WTC11 (cell line): ENCODE measurements around the gene TIMM10. TPM values are rescaled to one million over a fixed set of nuclear protein-coding genes. Genes with fewer than 3 reads are reported as not detected.

Experiments
- ATAC-seq: fragments of 200-7000 bp; cut with Tn5 transposase; 2 replicates; pipeline ENCODE4 v1.10.0; 2021; ENCODE audit warnings: mild to moderate bottlenecking, moderate library complexity
- CTCF ChIA-PET: fragments of 300-600 bp; sonication (Branson Sonifier 250); formaldehyde crosslinking; loops from one replicate; lab custom pipeline; 2021; ENCODE audit warnings: antibody characterized with exemption; lab: Charles Lee
- POLR2A ChIA-PET: fragments of 350-600 bp; sonication (Branson Sonifier 250); formaldehyde crosslinking; loops from one replicate; lab custom pipeline; 2021; ENCODE audit warnings: antibody characterized with exemption; lab: Charles Lee
- DNase-seq: peaks from one replicate; pipeline ENCODE4 v3.0.0; 2021; ENCODE audit warnings: low spot score
- H3K27ac Mint-ChIP-seq: 2 replicates; pipeline ENCODE4 v1.8.0; 2021; ENCODE audit warnings: mixed read lengths
- H3K27me3 Mint-ChIP-seq: 2 replicates; pipeline ENCODE4 v1.8.0; 2021; ENCODE audit warnings: low read depth, mild to moderate bottlenecking, moderate library complexity, mixed read lengths
- H3K36me3 Mint-ChIP-seq: 2 replicates; pipeline ENCODE4 v1.8.0; 2021; ENCODE audit warnings: mixed read lengths
- H3K4me1 Mint-ChIP-seq: 2 replicates; pipeline ENCODE4 v1.8.0; 2022; ENCODE audit warnings: mixed read lengths
- H3K4me3 Mint-ChIP-seq: 2 replicates; pipeline ENCODE4 v1.8.0; 2021; ENCODE audit warnings: mild to moderate bottlenecking, moderate library complexity, mixed read lengths
- H3K9me3 Mint-ChIP-seq: 2 replicates; pipeline ENCODE4 v1.8.0; 2021; ENCODE audit warnings: mixed read lengths
- ATF2 ChIP-seq: sonication (generic); formaldehyde crosslinking; IDR thresholded peaks from 2 replicates; pipeline ENCODE4 v1.8.1; 2022; ENCODE audit warnings: low read depth, missing genetic modification reagents, borderline replicate concordance
- ATF3 ChIP-seq: sonication (generic); formaldehyde crosslinking; conservative IDR thresholded peaks from 2 replicates; pipeline ENCODE4 v1.8.1; 2022; ENCODE audit warnings: mild to moderate bottlenecking, missing genetic modification reagents
- CBFB ChIP-seq: sonication (generic); formaldehyde crosslinking; IDR thresholded peaks from 2 replicates; pipeline ENCODE4 v1.8.1; 2022; ENCODE audit warnings: mild to moderate bottlenecking, low read depth, missing genetic modification reagents
- CREB1 ChIP-seq: sonication (generic); formaldehyde crosslinking; IDR thresholded peaks from 2 replicates; pipeline ENCODE4 v1.8.0; 2023; ENCODE audit warnings: mild to moderate bottlenecking, missing genetic modification reagents
- E2F1 ChIP-seq: sonication (generic); formaldehyde crosslinking; IDR thresholded peaks from 2 replicates; pipeline ENCODE4 v1.8.0; 2022; ENCODE audit warnings: mild to moderate bottlenecking, missing genetic modification reagents
- E2F5 ChIP-seq: sonication (generic); formaldehyde crosslinking; IDR thresholded peaks from 2 replicates; pipeline ENCODE4 v1.8.1; 2022; ENCODE audit warnings: mild to moderate bottlenecking, moderate library complexity, missing genetic modification reagents
- ELF4 ChIP-seq: sonication (generic); formaldehyde crosslinking; IDR thresholded peaks from 2 replicates; pipeline ENCODE4 v1.8.1; 2022; ENCODE audit warnings: low read depth, mild to moderate bottlenecking, moderate library complexity, missing genetic modification reagents
- EMX1 ChIP-seq: fragments of 250-450 bp; sonication (Bioruptor Pico); IDR thresholded peaks from 2 replicates; pipeline ENCODE4 v1.8.0; 2021; ENCODE audit warnings: mild to moderate bottlenecking
- ERG ChIP-seq: fragments of 250-450 bp; sonication (Bioruptor Pico); IDR thresholded peaks from 2 replicates; pipeline ENCODE4 v1.8.0; 2021; ENCODE audit warnings: mild to moderate bottlenecking
- FOXK1 ChIP-seq: sonication (generic); formaldehyde crosslinking; IDR thresholded peaks from 2 replicates; pipeline ENCODE4 v1.8.0; 2022; ENCODE audit warnings: mild to moderate bottlenecking, moderate library complexity, missing genetic modification reagents
- GTF2I ChIP-seq: fragments of 250-450 bp; sonication (Bioruptor Pico); conservative IDR thresholded peaks from 2 replicates; pipeline ENCODE4 v1.4.0; 2021; ENCODE audit warnings: mild to moderate bottlenecking
- IRF2 ChIP-seq: sonication (generic); formaldehyde crosslinking; IDR thresholded peaks from 2 replicates; pipeline ENCODE4 v1.8.0; 2022; ENCODE audit warnings: low read depth, missing genetic modification reagents, borderline replicate concordance
- JAZF1 ChIP-seq: fragments of 250-450 bp; sonication (Bioruptor Pico); IDR thresholded peaks from 2 replicates; pipeline ENCODE4 v1.9.0; 2021; ENCODE audit warnings: moderate library complexity, mild to moderate bottlenecking, inconsistent platforms
- MYBL2 ChIP-seq: sonication (generic); formaldehyde crosslinking; IDR thresholded peaks from 2 replicates; pipeline ENCODE4 v1.8.1; 2023; ENCODE audit warnings: mild to moderate bottlenecking, moderate library complexity, missing genetic modification reagents
- NFATC4 ChIP-seq: fragments of 250-450 bp; sonication (Bioruptor Pico); IDR thresholded peaks from 2 replicates; pipeline ENCODE4 v1.9.0; 2021; ENCODE audit warnings: mild to moderate bottlenecking
- NFYB ChIP-seq: sonication (generic); formaldehyde crosslinking; conservative IDR thresholded peaks from 2 replicates; pipeline ENCODE4 v1.8.0; 2022; ENCODE audit warnings: low read depth, missing genetic modification reagents
- SP1 ChIP-seq: sonication (generic); formaldehyde crosslinking; conservative IDR thresholded peaks from 2 replicates; pipeline ENCODE4 v1.8.1; 2022; ENCODE audit warnings: missing genetic modification reagents
- TCF7 ChIP-seq: sonication (generic); formaldehyde crosslinking; IDR thresholded peaks from 2 replicates; pipeline ENCODE4 v1.8.0; 2022; ENCODE audit warnings: mild to moderate bottlenecking, low read depth, missing genetic modification reagents, moderate library complexity
- TEAD4 ChIP-seq: sonication (generic); formaldehyde crosslinking; IDR thresholded peaks from 2 replicates; pipeline ENCODE4 v1.8.0; 2022; ENCODE audit warnings: mild to moderate bottlenecking, missing genetic modification reagents
- USF1 ChIP-seq: sonication (generic); formaldehyde crosslinking; IDR thresholded peaks from 2 replicates; pipeline ENCODE4 v1.8.0; 2022; ENCODE audit warnings: mild to moderate bottlenecking, missing genetic modification reagents
- USF2 ChIP-seq: sonication (generic); formaldehyde crosslinking; IDR thresholded peaks from 2 replicates; pipeline ENCODE4 v1.8.1; 2023; ENCODE audit warnings: mild to moderate bottlenecking, missing genetic modification reagents, moderate library complexity
- ZBTB43 ChIP-seq: sonication (generic); formaldehyde crosslinking; IDR thresholded peaks from 2 replicates; pipeline ENCODE4 v1.8.1; 2023; ENCODE audit warnings: mild to moderate bottlenecking, missing genetic modification reagents
- ZNF121 ChIP-seq: sonication (generic); formaldehyde crosslinking; IDR thresholded peaks from 2 replicates; pipeline ENCODE4 v1.8.0; 2023; ENCODE audit warnings: missing genetic modification reagents
- ZNF219 ChIP-seq: sonication (generic); formaldehyde crosslinking; IDR thresholded peaks from 2 replicates; pipeline ENCODE4 v1.8.0; 2023; ENCODE audit warnings: missing genetic modification reagents, mild to moderate bottlenecking, borderline replicate concordance
- ZNF263 ChIP-seq: sonication (generic); formaldehyde crosslinking; IDR thresholded peaks from 2 replicates; pipeline ENCODE4 v1.8.1; 2022; ENCODE audit warnings: low read depth, mild to moderate bottlenecking, moderate library complexity, missing genetic modification reagents
- ZNF425 ChIP-seq: fragments of 250-450 bp; sonication (Bioruptor Pico); conservative IDR thresholded peaks from 2 replicates; pipeline ENCODE4 v1.9.0; 2021; ENCODE audit warnings: mild to moderate bottlenecking
- ZNF671 ChIP-seq: fragments of 250-450 bp; sonication (Bioruptor Pico); IDR thresholded peaks from 2 replicates; pipeline ENCODE4 v1.8.0; 2021; ENCODE audit warnings: mild to moderate bottlenecking
- total RNA-seq: library from RNA; stranded (reverse); gene quantifications from 3 replicates; pipeline ENCODE4 v1.2.3, GENCODE V29; 2021

The TIMM10 gene
- total RNA-seq, 1 experiment from 2014 or later, result 92.8 TPM

- TF ChIP-seq ZNF425 (CRISPR knock-in tag) (no peak), FOXK1 (CRISPR knock-in tag) (no peak), JAZF1 (no peak), ZBTB43 (CRISPR knock-in tag) (no peak), ERG (CRISPR knock-in tag) (no peak), ZNF121 (CRISPR knock-in tag) (no peak), NFATC4 (CRISPR knock-in tag) (0 out of 2 replicates have a peak, but pooled peaks have one; percentile 39), GTF2I (no peak), ZNF671 (0 out of 2 replicates have a peak, but pooled peaks have one; percentile 19), ELF4 (no peak), TEAD4 (CRISPR knock-in tag) (no peak), MYBL2 (CRISPR knock-in tag) (no peak), IRF2 (CRISPR knock-in tag) (no peak), EMX1 (CRISPR knock-in tag) (no peak), NFYB (no peak), SP1 (CRISPR knock-in tag) (no peak), ZNF263 (no peak), USF1 (no peak), ZNF219 (no peak), TCF7 (CRISPR knock-in tag) (no peak), E2F5 (no peak), E2F1 (CRISPR knock-in tag) (no peak)
These were observed 3.4 kb downstream of the TIMM10 start (continued) for GRCh38 chr11:57527056-57527631.

- Mint-ChIP-seq H3K27ac (no peak overlapping the region), H3K36me3 (peaks cover 7% of the 10 kb centered on the region), H3K9me3 (peaks cover 3% of the 10 kb centered on the region; the same call in 1 of the 2 replicates), H3K27me3 (no peaks in the 10 kb centered on the region), H3K4me1 (peaks cover 13% of the 10 kb centered on the region), H3K4me3 (no peak overlapping the region)
- POLR2A ChIA-PET, result interaction anchor here (0.7 to 1.4 kb wide), 2 partner anchors 29 to 63 kb away, joined by 5 to 7 read pairs; partner anchors contain the start of gene RTN4RL2
- CTCF ChIA-PET, result interaction anchor here (1.5 to 3.8 kb wide), 2 partner anchors 31 to 65 kb away, joined by 10 to 56 read pairs; no protein-coding TSS in a partner anchor
- DNase-seq (no peak), ATAC-seq (no peak)
- no peak for TF ChIP-seq USF2
- TF ChIP-seq ATF3 (CRISPR knock-in tag), result no peak
- no peak for TF ChIP-seq ATF2 (CRISPR knock-in tag)
- peak; percentile 96 for TF ChIP-seq ZNF121 (CRISPR knock-in tag)
- TF ChIP-seq NFATC4 (CRISPR knock-in tag), result no peak
- TF ChIP-seq CBFB (CRISPR knock-in tag), result no peak
- TF ChIP-seq CREB1, result no peak
These were observed 7.1 kb downstream of the TIMM10 start for GRCh38 chr11:57523419-57523818.
